Measurements from ENCODE around the gene FARP2. TPM values are rescaled to one million over a fixed set of nuclear protein-coding genes. Genes with fewer than 3 reads are reported as not detected.

The FARP2 gene
- total and polyA plus RNA-seq, 2 of the 13 experiments (the other 11 are each of a cell fraction or from before 2014, with no cell fraction given) = 28.0 to 45.4 TPM

- peak; percentile 69; the same call in 1 of the 2 replicates for TF ChIP-seq ZMAT3 (CRISPR knock-in tag; conservative IDR thresholded peaks at IDR 0.05)
- TF ChIP-seq KLF12 (CRISPR knock-in tag; IDR thresholded peaks at IDR 0.05; ENCODE audit: borderline replicate concordance) = no peak
- TF ChIP-seq, protein P1, sequence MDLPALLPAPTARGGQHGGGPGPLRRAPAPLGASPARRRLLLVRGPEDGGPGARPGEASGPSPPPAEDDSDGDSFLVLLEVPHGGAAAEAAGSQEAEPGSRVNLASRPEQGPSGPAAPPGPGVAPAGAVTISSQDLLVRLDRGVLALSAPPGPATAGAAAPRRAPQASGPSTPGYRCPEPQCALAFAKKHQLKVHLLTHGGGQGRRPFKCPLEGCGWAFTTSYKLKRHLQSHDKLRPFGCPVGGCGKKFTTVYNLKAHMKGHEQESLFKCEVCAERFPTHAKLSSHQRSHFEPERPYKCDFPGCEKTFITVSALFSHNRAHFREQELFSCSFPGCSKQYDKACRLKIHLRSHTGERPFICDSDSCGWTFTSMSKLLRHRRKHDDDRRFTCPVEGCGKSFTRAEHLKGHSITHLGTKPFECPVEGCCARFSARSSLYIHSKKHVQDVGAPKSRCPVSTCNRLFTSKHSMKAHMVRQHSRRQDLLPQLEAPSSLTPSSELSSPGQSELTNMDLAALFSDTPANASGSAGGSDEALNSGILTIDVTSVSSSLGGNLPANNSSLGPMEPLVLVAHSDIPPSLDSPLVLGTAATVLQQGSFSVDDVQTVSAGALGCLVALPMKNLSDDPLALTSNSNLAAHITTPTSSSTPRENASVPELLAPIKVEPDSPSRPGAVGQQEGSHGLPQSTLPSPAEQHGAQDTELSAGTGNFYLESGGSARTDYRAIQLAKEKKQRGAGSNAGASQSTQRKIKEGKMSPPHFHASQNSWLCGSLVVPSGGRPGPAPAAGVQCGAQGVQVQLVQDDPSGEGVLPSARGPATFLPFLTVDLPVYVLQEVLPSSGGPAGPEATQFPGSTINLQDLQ (CRISPR knock-in tag; IDR thresholded peaks at IDR 0.05) = no peak
- 0 out of 2 replicates have a peak, but pooled peaks have one; percentile 64 for TF ChIP-seq ZNF878 (CRISPR knock-in tag; IDR thresholded peaks at IDR 0.05)
- TF ChIP-seq ZFP36L2 (CRISPR knock-in tag; IDR thresholded peaks at IDR 0.05) = no peak
- no peak; the same call in 1 of the 2 replicates for TF ChIP-seq E2F1 (CRISPR knock-in tag; IDR thresholded peaks at IDR 0.05)
- TF ChIP-seq ZNF773 (CRISPR knock-in tag; IDR thresholded peaks at IDR 0.05; ENCODE audit: borderline replicate concordance) = no peak
- TF ChIP-seq ZNF484 (CRISPR knock-in tag; IDR thresholded peaks at IDR 0.05; ENCODE audit: borderline replicate concordance, low read depth) = no peak
- TF ChIP-seq HNRNPUL1 (IDR thresholded peaks at IDR 0.05; ENCODE audit: low read depth, low read length) = no peak
- TF ChIP-seq, protein P2, sequence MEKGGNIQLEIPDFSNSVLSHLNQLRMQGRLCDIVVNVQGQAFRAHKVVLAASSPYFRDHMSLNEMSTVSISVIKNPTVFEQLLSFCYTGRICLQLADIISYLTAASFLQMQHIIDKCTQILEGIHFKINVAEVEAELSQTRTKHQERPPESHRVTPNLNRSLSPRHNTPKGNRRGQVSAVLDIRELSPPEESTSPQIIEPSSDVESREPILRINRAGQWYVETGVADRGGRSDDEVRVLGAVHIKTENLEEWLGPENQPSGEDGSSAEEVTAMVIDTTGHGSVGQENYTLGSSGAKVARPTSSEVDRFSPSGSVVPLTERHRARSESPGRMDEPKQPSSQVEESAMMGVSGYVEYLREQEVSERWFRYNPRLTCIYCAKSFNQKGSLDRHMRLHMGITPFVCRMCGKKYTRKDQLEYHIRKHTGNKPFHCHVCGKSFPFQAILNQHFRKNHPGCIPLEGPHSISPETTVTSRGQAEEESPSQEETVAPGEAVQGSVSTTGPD (CRISPR knock-in tag; IDR thresholded peaks at IDR 0.05) = no peak
- no peak for TF ChIP-seq ZFP36L1 (CRISPR knock-in tag; IDR thresholded peaks at IDR 0.05)
- no peak for TF ChIP-seq ZNF337 (CRISPR knock-in tag; IDR thresholded peaks at IDR 0.05; ENCODE audit: borderline replicate concordance, low read depth)
- peak; percentile 51; the same call in 1 of the 2 replicates for TF ChIP-seq POLR2G (IDR thresholded peaks at IDR 0.05; ENCODE audit: low read depth, low read length)
- TF ChIP-seq NFAT5 (CRISPR knock-in tag; IDR thresholded peaks at IDR 0.05) = no peak
- TF ChIP-seq ZKSCAN5 (CRISPR knock-in tag; IDR thresholded peaks at IDR 0.05) = 0 out of 2 replicates have a peak, but pooled peaks have one; percentile 40
- TF ChIP-seq ZNF383 (CRISPR knock-in tag; IDR thresholded peaks at IDR 0.05; ENCODE audit: borderline replicate concordance) = 0 out of 2 replicates have a peak, but pooled peaks have one; percentile 19
- no peak; the same call in 1 of the 2 replicates for TF ChIP-seq CBX5 (CRISPR knock-in tag; IDR thresholded peaks at IDR 0.05; ENCODE audit: borderline replicate concordance)
Measured at GRCh38 chr2:241354668-241355658, 1.1 kb upstream of the FARP2 start (continued).

Measured in HepG2 (cell line).